ENCODE results near the gene BTBD10.

BTBD10 gene

DNA sequence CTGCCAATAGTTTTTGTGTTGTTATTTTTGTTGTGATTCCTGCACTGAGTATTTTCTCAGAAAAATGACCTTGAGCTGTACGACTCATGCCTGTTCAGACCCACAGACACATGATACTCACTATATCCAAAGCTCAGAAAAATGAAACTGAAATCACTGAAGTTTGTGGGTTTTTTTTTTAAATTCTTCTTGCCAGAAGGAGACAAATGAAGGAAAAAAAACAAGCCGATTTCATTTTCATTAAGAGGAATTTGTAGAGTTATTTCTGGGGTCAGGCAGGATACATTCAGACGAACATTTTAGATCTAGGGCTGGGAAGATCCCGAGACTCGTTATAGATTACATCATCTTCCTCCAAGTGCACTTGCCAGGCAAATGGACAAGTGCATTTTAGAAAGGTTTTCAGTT, 125.0 kb downstream of the BTBD10 start:
- no peak for DNase-seq
